ENCODE measurements around the gene RETREG3.
A peak's percentile ranks its signal among the peaks of the same experiment; 100 is the strongest.
"Not testable (repeated sequence)": the region's sequence is repeated elsewhere in the genome, so short reads cannot be mapped to it uniquely, and the experiment has no call there.

The RETREG3 gene

DNA sequence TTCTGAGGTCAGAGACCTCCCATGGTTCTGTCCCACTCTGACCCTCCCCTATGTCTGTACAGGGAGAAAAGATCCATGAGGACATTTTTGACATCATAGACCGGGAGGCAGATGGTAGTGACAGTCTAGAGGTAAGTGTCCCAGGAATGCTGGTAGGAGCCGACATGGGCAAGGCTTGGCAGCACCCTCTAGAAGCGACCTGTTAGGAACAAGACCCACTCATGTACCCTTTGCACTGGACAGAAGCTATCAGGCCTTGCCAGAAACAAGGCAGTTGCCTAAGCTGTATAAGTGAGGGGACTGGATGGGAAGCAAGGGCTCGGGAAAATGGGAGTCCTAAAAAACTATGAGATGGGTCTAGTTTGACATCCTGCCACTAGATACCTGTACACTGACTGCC, 2.8 kb upstream of the RETREG3 start:
- TF ChIP-seq, protein P1, sequence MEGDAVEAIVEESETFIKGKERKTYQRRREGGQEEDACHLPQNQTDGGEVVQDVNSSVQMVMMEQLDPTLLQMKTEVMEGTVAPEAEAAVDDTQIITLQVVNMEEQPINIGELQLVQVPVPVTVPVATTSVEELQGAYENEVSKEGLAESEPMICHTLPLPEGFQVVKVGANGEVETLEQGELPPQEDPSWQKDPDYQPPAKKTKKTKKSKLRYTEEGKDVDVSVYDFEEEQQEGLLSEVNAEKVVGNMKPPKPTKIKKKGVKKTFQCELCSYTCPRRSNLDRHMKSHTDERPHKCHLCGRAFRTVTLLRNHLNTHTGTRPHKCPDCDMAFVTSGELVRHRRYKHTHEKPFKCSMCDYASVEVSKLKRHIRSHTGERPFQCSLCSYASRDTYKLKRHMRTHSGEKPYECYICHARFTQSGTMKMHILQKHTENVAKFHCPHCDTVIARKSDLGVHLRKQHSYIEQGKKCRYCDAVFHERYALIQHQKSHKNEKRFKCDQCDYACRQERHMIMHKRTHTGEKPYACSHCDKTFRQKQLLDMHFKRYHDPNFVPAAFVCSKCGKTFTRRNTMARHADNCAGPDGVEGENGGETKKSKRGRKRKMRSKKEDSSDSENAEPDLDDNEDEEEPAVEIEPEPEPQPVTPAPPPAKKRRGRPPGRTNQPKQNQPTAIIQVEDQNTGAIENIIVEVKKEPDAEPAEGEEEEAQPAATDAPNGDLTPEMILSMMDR (IDR thresholded peaks at IDR 0.05; ENCODE audit: low read depth, low read length), result no peak
- no peak for DNase-seq
- Histone ChIP-seq H3K9me3 (no peaks in the 10 kb centered on the region), H3K4me1 (no peaks in the 10 kb centered on the region), H3K27me3 (no peaks in the 10 kb centered on the region), H3K4me3 (ENCODE audit: low read depth, low read length) (no peak overlapping the region), H3K36me3 (peaks cover 41% of the 10 kb centered on the region)

DNA sequence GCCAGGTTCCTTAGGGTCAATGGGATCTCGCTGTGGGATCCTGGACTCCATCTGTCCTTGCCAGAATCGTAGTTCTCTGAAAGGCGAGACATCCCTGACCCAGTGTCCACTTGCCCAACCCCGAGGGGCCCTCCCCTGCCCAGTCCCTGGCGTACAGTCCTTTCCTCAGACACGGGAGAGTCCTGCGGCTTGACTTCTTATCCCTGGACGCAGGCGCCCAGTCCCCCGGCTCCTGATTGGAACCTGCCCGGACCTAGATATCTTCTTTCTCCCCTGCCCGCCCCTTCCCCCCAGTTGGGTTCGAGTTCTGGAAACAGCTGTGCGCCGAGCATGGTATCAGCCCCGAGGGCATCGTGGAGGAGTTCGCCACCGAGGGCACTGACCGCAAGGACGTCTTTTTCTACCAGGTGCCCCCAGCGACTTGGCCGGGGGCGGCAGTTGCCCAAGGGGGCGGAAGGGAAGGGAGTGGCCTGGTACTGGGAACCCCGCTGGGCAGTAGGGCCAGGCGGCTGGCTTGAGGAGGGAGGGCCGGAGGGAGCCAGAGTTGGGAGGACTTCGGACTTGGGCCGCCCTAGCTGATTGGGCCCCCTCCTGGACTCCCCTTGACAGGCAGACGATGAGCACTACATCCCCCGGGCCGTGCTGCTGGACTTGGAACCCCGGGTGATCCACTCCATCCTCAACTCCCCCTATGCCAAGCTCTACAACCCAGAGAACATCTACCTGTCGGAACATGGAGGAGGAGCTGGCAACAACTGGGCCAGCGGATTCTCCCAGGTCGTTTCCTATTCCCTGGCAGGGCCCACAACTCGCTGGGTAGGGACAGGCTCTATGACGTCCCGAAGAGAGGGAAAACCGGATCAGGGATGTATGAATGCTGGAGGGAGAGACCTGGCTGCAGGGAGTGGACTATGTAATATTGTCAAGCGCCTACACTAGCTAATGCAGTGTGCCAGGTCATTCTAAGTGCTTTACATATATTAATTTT, 934 bp upstream of the RETREG3 start:
- not testable (repeated sequence) for H3K27me3 ChIP-seq, H3K9me3 ChIP-seq, H3K4me1 ChIP-seq
- peak; percentile 36 for DNase-seq
- H3K4me3 ChIP-seq (ENCODE audit: low read depth, low read length), result peak overlapping the region; percentile 96
- peaks cover 36% of the 10 kb centered on the region for H3K36me3 ChIP-seq

DNA sequence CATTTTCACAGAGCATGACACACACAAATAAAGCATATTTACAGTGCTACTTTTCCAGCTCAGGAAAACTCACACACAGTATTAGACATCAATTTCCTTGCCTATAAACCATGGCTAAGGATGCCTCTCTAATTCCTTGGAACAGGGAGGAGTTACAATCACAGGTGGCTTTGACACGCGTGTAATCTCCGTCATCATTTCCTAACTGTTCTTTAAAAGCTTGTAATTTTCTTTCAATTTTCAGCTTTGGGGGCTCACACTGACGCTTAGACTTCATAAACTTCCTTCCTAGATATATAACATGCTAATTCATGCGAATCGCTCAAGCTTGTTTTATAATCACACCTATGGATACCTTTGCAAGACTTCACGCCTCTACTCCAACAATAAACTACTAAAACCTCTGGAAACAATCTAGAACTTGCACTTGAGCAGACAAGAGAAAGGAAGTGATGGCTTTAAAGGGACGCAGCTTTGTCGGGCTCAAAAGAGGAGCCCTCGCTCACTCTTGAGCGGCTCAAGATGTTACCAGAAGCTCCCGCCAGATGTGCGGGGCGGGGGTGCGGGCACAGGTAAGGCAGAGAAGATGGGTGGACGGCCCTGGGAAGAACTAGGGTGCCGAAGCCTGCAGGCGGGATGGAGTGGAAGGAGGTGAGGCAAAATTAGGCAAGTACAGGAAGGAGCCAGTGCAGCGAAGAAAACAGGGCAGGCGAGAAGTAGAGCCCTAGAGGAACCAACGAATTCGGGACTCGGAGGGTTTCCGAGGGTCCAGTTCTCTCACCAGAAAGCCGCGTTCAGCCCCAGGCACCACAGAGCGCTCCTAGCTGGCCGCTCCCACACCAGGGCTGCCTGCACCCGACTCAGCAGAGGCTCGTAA, 631 bp downstream of the RETREG3 start:
- TF ChIP-seq, protein P1 (IDR thresholded peaks at IDR 0.05; ENCODE audit: low read depth, low read length), result no peak
- no peaks in the 10 kb centered on the region for H3K4me1 ChIP-seq
- no peaks in the 10 kb centered on the region for H3K27me3 ChIP-seq
- H3K9me3 ChIP-seq, result no peaks in the 10 kb centered on the region
- peak overlapping the region; percentile 94 for H3K4me3 ChIP-seq (ENCODE audit: low read depth, low read length)
- peaks cover 23% of the 10 kb centered on the region for H3K36me3 ChIP-seq
- DNase-seq, result no peak

DNA sequence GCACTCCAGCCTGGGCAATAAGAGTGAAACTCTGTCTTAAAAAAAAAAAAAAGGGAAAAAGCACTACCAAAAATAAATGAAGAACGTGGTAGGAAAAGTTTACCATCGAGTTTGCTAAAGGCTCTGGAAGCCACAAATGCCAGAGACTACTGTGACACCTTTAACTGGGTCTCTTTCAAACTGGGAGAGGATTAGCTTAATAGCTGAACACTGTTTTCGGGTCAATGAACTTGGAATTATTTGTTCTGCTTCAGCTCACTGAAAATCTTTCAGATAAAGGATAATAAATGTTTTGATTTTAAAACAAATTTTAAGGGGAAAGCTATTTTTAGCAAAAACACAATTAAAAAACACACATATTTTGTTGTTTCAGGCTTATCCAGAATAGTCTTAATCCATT, 1.4 kb downstream of the RETREG3 start:
- TF ChIP-seq, protein P1 (IDR thresholded peaks at IDR 0.05; ENCODE audit: low read depth, low read length), result no peak
- no peaks in the 10 kb centered on the region for H3K27me3 ChIP-seq
- peak overlapping the region; percentile 94 for H3K4me3 ChIP-seq (ENCODE audit: low read depth, low read length)
- peaks cover 15% of the 10 kb centered on the region for H3K36me3 ChIP-seq
- no peak for DNase-seq
- H3K4me1 ChIP-seq, result no peaks in the 10 kb centered on the region
- no peaks in the 10 kb centered on the region for H3K9me3 ChIP-seq

DNA sequence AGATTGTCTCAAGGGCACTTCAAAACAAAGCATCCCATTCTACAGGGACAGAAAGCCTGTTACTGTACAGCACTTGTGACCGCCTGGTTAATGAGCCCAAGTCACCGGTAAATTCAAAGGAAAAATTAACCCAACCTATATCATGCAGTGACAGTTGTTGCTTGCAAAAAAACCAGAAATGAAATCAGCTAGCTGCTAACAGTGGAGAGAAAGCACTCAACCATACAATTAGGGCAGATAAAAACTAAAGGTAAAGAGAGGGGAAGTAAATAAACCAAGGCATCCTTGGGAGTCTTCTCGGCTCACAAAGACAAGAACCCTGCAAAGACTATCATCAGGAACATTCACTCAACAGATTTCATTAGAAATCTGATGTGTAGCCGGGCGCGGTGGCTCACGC, 5.9 kb downstream of the RETREG3 start:
- TF ChIP-seq, protein P1 (IDR thresholded peaks at IDR 0.05; ENCODE audit: low read depth, low read length), result no peak

DNA sequence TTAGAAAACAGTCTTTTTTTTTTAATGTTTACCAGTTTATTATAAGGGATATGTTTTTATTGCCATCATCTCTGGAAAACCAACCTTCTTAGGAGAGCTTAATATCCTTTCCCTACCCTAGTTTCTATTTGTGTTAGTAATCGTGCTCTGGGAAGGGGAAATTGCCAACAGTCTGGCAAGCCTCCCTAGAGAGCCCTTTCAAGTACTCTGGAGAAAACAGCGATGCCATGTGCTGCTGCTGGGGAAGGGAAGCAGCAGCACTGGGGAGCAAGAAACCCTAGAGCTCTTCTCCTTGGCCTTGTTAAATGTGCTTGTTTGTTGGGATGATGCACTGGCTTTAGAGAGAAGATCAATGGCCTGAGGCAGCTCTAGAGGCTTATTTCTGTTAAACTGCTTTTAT, 10.3 kb downstream of the RETREG3 start:
- no peaks in the 10 kb centered on the region for H3K9me3 ChIP-seq
- no peaks in the 10 kb centered on the region for H3K27me3 ChIP-seq
- H3K4me3 ChIP-seq (ENCODE audit: low read depth, low read length), result no peak overlapping the region; the same call in 1 of the 2 replicates
- no peaks in the 10 kb centered on the region for H3K36me3 ChIP-seq
- peaks cover 14% of the 10 kb centered on the region for H3K4me1 ChIP-seq
- TF ChIP-seq, protein P1 (IDR thresholded peaks at IDR 0.05; ENCODE audit: low read depth, low read length), result no peak
- DNase-seq, result peak; percentile 60

More for the DNA sequence above, 5.9 kb downstream of the RETREG3 start:
- Histone ChIP-seq H3K36me3 (no peaks in the 10 kb centered on the region), H3K9me3 (no peaks in the 10 kb centered on the region), H3K27me3 (no peaks in the 10 kb centered on the region), H3K4me1 (peaks cover 10% of the 10 kb centered on the region), H3K4me3 (ENCODE audit: low read depth, low read length) (no peak overlapping the region)
- no peak for DNase-seq

Measured in BE2C (cell line).